Astrocyte (in vitro differentiated cells and primary cell): Measurements from ENCODE around the gene E2F1. TPM values are rescaled to one million over a fixed set of nuclear protein-coding genes. Genes with fewer than 3 reads are reported as not detected.

Experiments used
- DNase-seq: peaks from one replicate; pipeline ENCODE4 v3.0.0-alpha.2; 2010; ENCODE audit warnings: low read depth
- FAIRE-seq: peaks from 2 replicates; lab custom pipeline; 2011; peaks lifted over from hg19 to GRCh38; lab: Jason Lieb, UNC
- H2AFZ ChIP-seq: 2 replicates; pipeline ENCODE4 v1.6.0; 2012; ENCODE audit warnings: low read depth, low read length, inconsistent platforms
- H3K27ac ChIP-seq: 2 replicates; pipeline ENCODE4 v1.5.1; 2011; ENCODE audit warnings: low read depth, low read length, inconsistent platforms
- H3K27me3 ChIP-seq: 2 replicates; pipeline ENCODE4 v1.6.0; 2011; ENCODE audit warnings: low read length, inconsistent platforms; ENCODE audit not compliant: insufficient read depth
- H3K36me3 ChIP-seq: 2 replicates; pipeline ENCODE4 v1.5.1; 2011; ENCODE audit warnings: low read length, inconsistent platforms; ENCODE audit not compliant: insufficient read depth
- H3K4me1 ChIP-seq: 2 replicates; pipeline ENCODE4 v1.5.1; 2011; ENCODE audit warnings: low read length, inconsistent platforms; ENCODE audit not compliant: insufficient read depth
- H3K4me2 ChIP-seq: 2 replicates; pipeline ENCODE4 v1.6.0; 2012; ENCODE audit warnings: low read length, inconsistent platforms
- H3K4me3 ChIP-seq: 2 replicates; pipeline ENCODE4 v1.5.1; 2011; ENCODE audit warnings: low read depth, mild to moderate bottlenecking, low read length, inconsistent platforms; ENCODE audit not compliant: insufficient read depth
- H3K79me2 ChIP-seq: 2 replicates; pipeline ENCODE4 v1.6.0; 2012; ENCODE audit warnings: mild to moderate bottlenecking, low read length, inconsistent platforms; ENCODE audit not compliant: insufficient read depth
- H3K9ac ChIP-seq: 2 replicates; pipeline ENCODE4 v1.6.0; 2012; ENCODE audit warnings: mild to moderate bottlenecking, low read length, inconsistent platforms
- H3K9me3 ChIP-seq: 2 replicates; pipeline ENCODE4 v1.5.1; 2012; ENCODE audit warnings: low read depth, mild to moderate bottlenecking, low read length, inconsistent platforms; ENCODE audit not compliant: insufficient read depth
- H4K20me1 ChIP-seq: 2 replicates; pipeline ENCODE4 v1.6.0; 2012; ENCODE audit warnings: low read length, inconsistent platforms; ENCODE audit not compliant: insufficient read depth
- H3K27ac Mint-ChIP-seq: one replicate; pipeline ENCODE4 v1.8.0; 2021; ENCODE audit warnings: mild to moderate bottlenecking, mixed read lengths; ENCODE audit not compliant: unreplicated experiment
- H3K27me3 Mint-ChIP-seq: one replicate; pipeline ENCODE4 v1.8.0; 2021; ENCODE audit warnings: low read depth, mixed read lengths; ENCODE audit not compliant: unreplicated experiment
- H3K36me3 Mint-ChIP-seq: one replicate; pipeline ENCODE4 v1.8.0; 2021; ENCODE audit warnings: low read depth, mixed read lengths; ENCODE audit not compliant: unreplicated experiment
- H3K4me1 Mint-ChIP-seq: one replicate; pipeline ENCODE4 v1.8.0; 2021; ENCODE audit warnings: low read depth, mixed read lengths; ENCODE audit not compliant: unreplicated experiment
- H3K4me3 Mint-ChIP-seq: one replicate; pipeline ENCODE4 v1.8.0; 2021; ENCODE audit warnings: mild to moderate bottlenecking, moderate library complexity, mixed read lengths; ENCODE audit not compliant: unreplicated experiment
- H3K9me3 Mint-ChIP-seq: one replicate; pipeline ENCODE4 v1.8.0; 2021; ENCODE audit warnings: mild to moderate bottlenecking, mixed read lengths; ENCODE audit not compliant: unreplicated experiment
- EZH2 ChIP-seq: IDR thresholded peaks from 2 replicates; pipeline ENCODE4 v1.6.1; 2012; ENCODE audit warnings: mild to moderate bottlenecking, low read length, inconsistent platforms; ENCODE audit not compliant: insufficient read depth
- total RNA-seq: library from RNA; stranded (reverse); gene quantifications from 2 replicates; pipeline ENCODE4 v1.2.1, GENCODE V29; 2021
- TF ChIP-seq, protein P1 (sequence below): IDR thresholded peaks from 2 replicates; pipeline ENCODE4 v1.5.1; 2011; ENCODE audit warnings: low read depth, mild to moderate bottlenecking, inconsistent platforms, low read length, moderate library complexity; ENCODE audit not compliant: insufficient read depth

Gene E2F1
- total RNA-seq, 1 donor from 2014 or later = 2.3 TPM

DNA sequence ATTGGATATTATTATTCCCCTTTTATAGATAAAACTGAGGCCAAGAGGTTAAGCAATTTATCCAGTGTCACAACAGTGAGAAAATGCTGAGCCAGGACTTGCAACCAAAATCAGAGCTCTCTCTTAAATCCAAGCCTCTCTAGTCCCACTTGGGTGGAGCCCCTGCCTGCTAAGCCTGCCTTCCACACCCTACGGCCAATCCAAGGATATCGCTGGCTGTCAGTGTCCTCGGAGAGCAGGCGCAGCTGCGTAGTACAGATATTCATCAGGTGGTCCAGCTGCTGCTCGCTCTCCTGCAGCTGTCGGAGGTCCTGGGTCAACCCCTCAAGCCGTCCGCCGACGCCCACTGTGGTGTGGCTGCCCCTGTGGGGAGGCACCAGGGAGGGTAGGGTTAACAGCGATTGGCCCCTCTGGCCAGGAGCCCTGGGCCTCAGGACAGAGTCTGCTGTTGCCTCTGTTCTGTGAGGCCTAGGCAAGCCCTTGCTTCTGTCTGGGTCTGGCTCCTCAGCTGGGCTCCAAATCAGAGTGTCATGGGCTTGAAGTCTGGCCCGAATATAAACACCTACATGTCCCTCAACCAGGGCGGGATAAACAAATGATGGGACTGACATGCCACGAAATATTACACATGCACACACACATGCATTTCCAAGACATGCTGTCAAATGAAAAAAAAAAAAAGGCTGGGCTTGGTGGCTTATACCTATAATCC lies 8.0 kb downstream of the E2F1 start:
- Mint-ChIP-seq H3K9me3 (no peaks in the 10 kb centered on the region), H3K36me3 (peaks cover 3% of the 10 kb centered on the region), H3K27ac (peak overlapping the region; percentile 31), H3K4me3 (no peak overlapping the region), H3K4me1 (no peaks in the 10 kb centered on the region), H3K27me3 (peaks cover 9% of the 10 kb centered on the region)
- H3K36me3 ChIP-seq = no peaks in the 10 kb centered on the region
- DNase-seq = no peak
- no peak overlapping the region for H3K4me3 ChIP-seq
- H3K4me2 ChIP-seq = no peak overlapping the region
- H3K4me1 ChIP-seq = peaks cover 18% of the 10 kb centered on the region
- no peaks in the 10 kb centered on the region for H3K9me3 ChIP-seq
- no peak overlapping the region for H2AFZ ChIP-seq
- H4K20me1 ChIP-seq = peaks cover 25% of the 10 kb centered on the region
- no peaks in the 10 kb centered on the region for H3K27me3 ChIP-seq
- no peak for FAIRE-seq
- no peak overlapping the region for H3K27ac ChIP-seq
- TF ChIP-seq, protein P1, sequence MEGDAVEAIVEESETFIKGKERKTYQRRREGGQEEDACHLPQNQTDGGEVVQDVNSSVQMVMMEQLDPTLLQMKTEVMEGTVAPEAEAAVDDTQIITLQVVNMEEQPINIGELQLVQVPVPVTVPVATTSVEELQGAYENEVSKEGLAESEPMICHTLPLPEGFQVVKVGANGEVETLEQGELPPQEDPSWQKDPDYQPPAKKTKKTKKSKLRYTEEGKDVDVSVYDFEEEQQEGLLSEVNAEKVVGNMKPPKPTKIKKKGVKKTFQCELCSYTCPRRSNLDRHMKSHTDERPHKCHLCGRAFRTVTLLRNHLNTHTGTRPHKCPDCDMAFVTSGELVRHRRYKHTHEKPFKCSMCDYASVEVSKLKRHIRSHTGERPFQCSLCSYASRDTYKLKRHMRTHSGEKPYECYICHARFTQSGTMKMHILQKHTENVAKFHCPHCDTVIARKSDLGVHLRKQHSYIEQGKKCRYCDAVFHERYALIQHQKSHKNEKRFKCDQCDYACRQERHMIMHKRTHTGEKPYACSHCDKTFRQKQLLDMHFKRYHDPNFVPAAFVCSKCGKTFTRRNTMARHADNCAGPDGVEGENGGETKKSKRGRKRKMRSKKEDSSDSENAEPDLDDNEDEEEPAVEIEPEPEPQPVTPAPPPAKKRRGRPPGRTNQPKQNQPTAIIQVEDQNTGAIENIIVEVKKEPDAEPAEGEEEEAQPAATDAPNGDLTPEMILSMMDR = no peak
- no peak for TF ChIP-seq EZH2
- no peak overlapping the region for H3K9ac ChIP-seq
- H3K79me2 ChIP-seq = no peaks in the 10 kb centered on the region

GRCh38 chr20:33676652-33677645 lies 9.2 kb downstream of the E2F1 start:
- no peak for FAIRE-seq
- Mint-ChIP-seq H3K9me3 (no peaks in the 10 kb centered on the region), H3K4me3 (peak overlapping the region; percentile 40), H3K27ac (no peak overlapping the region), H3K36me3 (peaks cover 6% of the 10 kb centered on the region), H3K27me3 (peaks cover 9% of the 10 kb centered on the region), H3K4me1 (peaks cover 3% of the 10 kb centered on the region)
- Histone ChIP-seq H3K27ac (no peak overlapping the region), H3K4me2 (no peak overlapping the region), H3K79me2 (peaks cover 2% of the 10 kb centered on the region), H3K9me3 (no peaks in the 10 kb centered on the region), H3K4me1 (peaks cover 29% of the 10 kb centered on the region), H4K20me1 (peaks cover 30% of the 10 kb centered on the region), H3K4me3 (no peak overlapping the region), H2AFZ (no peak overlapping the region), H3K9ac (no peak overlapping the region), H3K27me3 (no peaks in the 10 kb centered on the region), H3K36me3 (no peaks in the 10 kb centered on the region)
- no peak for DNase-seq
- TF ChIP-seq, protein P1 = no peak
- TF ChIP-seq EZH2 = no peak
